GM21526 (cell line): ENCODE measurements around the gene APOO.
"Not testable (repeated sequence)": the region's sequence is repeated elsewhere in the genome, so short reads cannot be mapped to it uniquely, and the experiment has no call there.

Experiments
- ATAC-seq: cut with Tn5 transposase; IDR thresholded peaks from one replicate; pipeline ENCODE4 v1.9.1; 2021; ENCODE audit warnings: moderate library complexity; ENCODE audit not compliant: unreplicated experiment, low FRiP score

Gene APOO

DNA sequence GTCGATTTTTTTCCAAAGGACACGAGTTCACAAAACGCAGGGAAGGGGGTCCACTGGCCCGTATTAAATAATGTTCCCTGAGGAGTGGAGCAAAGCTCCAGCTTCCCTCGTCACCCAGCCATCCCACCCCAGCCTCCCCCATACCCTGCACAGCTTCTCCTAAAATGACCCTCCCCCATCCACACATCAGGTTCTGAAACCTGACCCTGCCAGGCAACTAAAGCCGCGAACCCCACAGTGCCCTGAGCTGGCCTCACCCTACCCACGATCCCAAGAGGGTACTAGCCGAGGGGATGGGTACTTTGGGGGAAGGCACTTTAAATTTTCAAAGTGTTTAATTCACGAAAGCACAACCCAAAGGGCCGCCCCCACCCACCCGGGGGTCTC is 634 bp downstream of the APOO start:
- ATAC-seq = peak; percentile 2

DNA sequence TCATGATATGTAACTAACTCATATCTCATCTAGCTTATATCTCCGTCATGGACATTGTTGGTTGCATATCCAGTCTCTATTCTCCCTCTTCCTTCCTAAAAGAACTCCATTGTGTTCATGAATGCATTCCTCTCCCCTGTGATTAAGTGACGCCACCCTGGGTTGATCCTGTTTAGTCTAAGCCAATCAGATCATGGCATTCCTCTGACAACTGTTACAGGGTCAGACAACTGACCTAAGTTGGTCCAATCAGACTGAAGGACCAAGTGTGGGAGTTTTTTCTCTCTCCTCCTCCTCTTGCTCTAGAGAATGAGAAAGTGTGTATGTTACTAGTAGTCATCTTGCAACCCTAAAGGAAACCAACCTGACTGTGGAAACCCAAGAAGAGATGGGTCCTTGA is 3.6 kb downstream of the APOO start:
- no peak for ATAC-seq

DNA sequence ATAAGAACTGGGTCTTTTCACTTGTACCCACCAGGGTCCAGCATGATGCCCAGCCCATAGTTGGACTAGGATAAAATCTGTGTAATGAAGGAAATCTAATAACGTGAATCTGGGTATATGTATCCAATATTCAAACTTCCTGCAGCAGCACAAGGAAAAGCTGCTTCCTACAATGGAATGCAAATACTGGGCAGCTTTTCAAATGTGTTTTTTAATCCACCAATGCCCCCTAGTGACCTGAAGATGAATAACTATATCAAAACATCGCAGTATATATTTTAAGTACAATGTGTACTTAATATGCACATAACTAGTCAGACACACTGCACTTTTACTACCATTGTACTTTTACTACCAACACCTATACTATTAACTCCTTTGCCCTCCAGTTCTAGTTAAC is 5.3 kb downstream of the APOO start:
- ATAC-seq = no peak

DNA sequence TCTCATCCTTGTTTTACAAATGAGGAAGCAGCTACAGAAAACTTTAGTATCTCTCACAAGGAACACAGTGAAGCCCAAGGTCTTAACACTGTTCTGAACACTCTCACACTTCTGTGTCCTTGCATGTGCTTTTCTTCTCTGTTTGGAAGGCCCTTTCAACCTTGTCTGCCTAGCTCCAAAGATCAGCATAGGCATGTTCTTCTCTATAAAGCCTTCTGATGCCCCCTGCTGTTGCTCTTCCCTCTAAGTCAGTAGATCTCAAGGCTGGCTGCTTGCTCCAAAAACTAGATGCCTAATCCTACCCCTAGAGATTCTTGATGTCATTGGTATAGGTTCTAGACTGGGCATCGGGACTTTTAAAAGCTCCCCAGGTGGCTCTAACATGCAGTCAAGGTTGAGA is 5.9 kb downstream of the APOO start:
- no peak for ATAC-seq

DNA sequence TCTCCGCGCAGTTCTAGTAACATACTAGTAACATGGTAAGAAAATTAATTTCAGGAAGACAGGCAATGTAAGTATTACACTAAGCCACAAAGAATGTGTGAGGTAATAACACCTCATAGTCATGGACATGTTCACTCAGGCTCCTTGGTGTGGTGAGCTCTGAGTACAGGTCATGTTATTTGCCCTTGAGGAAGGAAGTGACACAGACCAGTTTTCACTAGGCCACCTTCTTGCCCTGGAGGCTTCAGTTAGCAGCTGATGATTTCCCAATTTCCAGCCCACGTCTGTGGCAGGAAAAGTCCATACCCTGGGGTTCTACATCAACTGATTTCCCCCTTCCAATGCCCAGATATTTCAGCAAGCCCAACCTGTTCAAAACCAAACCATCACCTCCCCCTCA is 6.7 kb downstream of the APOO start:
- no peak for ATAC-seq

DNA sequence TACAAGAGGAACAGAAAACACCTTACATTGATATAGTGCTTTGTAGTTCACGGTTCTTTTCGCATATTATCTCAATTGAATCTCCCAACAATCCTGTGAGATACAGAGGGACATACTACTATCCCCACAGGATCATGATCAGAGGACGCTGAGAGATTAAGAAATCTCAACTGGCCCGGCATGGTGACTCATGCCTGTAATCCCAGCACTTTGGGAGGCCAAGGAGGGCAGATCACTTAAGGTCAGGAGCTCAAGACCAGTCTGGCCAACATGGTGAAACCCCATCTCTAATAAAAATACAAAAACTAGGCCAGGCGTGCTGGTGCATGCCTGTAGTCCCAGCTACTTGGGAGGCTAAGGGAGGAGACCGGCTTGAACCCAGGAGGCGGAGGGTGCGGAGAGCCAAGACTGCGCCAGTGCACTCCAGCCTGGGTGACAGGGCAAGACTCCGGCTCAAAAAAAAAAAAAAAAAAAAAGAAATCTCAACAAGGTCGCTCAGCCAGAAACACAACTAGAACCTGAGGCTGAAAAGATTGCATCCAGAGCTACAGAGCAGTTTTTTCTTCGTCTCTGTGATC is 7.4 kb downstream of the APOO start:
- no peak for ATAC-seq

DNA sequence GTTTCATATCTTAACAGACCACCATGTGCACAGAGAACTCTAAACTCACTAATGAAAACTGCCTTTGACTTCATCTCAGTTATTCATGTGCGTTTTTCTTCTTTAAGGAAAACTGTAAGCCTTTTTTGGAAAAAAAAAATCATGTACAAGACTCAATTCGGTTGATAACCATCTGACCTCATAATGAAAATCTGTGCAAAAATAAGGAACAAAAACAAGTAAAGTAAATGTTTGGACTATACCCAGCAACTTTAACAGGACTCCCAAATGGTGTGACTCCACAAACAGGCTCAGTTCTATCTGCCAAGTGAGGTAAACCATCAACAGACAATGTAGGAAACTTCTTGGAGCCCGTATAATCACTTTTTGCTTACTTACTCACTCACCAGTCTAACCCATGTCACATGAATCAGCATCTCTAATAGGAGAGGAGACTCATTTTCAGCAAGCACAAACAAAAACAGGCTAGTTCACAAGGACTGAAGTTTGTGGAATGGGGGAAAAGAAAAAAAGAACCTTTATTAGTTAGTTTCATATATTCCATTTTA is 9.3 kb downstream of the APOO start:
- no peak for ATAC-seq

DNA sequence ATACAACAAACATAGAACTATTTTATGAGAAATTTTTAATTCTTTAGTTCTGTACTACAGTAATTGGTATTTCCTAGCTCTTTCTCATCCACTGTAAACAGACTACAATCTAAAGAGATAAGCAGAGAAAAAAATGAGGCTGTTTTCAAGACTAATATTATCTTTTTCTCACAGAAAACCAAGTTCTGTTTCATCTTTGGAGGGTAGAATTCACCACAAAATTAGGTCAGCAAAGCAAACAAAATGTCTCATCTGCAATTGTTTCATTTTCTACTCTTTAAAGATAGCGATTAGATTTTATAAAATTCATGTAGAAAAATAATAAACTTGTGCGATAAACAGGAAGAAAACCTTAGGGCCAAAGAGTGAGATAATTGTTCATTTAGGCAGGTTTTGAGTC is 10.8 kb downstream of the APOO start:
- no peak for ATAC-seq

DNA sequence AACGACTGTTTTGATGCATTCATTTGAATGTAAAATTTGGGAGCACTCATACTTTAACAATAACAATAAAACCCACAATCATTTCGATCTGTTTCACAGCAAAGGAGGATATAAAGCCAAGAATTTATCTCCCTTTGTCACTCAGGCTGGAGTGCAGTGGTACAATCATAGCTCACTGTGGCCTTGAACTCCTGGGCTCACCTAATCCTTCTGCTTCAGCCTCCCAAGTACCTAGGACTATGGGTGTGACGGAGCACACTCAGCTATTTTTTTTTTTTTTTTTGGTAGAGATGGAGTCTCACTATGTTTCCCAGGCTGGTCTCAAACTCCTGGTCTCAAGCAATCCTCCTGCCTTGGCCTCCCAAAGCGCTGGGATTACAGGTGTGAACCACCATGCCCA is 11.2 kb downstream of the APOO start:
- ATAC-seq = not testable (repeated sequence)

DNA sequence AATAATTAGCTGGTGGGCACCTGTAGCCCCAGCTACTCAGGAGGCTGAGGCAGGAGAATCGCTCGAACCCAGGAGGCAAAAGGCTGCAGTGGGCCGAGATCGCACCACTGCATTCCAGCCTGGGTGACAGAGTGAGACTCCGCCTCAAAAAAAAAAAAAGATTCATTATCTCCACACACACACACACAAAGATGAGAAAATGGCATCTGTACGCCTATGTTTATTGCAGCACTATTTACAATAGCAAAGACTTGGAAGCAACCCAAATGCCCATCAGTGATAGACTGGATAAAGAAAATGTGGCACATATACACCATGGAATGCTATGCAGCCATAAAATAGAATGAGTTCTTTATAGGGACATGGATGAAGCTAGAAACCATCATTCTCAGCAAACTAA is 12.7 kb downstream of the APOO start:
- ATAC-seq = not testable (repeated sequence)

DNA sequence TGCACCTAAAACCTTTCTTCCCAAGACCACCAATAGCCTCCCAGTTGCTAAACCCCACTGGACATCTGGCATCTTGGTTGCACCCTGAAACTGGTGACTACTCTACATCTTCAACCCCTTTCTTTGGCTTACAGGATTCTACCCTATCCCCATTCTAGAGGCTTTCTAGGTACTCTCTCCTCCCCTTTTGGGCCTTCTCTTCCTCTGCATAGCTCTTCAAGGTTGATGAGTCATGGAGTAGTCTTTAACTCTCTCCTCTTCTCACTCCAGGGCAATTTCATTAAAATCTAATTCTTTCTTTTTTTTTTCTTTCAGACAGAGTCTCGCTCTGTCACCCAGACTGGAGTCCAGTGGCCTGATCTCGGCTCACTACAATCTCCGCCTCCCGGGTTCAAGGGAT is 16.8 kb downstream of the APOO start:
- no peak for ATAC-seq

DNA sequence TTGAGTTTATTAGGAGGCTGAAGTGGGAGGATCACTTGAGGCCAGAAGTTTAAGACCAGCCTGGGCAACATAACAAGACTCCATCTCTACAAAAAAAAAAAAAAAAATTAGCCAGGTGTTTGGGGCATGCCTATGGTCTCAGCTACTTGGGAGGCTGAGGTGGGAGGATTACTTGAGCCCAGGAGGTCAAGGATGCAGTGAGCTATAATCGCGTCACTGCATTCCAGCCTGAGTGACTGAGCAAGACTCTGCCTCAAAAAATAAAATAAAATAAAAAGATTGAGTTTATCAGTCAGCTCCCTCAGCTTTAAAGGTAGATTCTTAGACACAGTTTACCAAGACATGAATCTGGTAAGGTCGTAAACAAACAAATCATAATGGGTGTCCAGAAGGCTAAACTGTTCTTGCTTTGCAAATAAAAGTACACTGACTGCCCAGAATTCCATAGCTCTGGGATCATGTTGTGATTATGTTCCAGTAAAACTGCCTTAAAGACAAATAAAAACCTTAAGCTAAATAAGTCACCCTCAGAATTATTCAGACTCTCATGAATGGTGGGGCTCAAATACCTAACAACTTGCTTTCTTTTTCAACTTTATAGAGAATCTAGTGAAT is 18.7 kb downstream of the APOO start:
- ATAC-seq = no peak

DNA sequence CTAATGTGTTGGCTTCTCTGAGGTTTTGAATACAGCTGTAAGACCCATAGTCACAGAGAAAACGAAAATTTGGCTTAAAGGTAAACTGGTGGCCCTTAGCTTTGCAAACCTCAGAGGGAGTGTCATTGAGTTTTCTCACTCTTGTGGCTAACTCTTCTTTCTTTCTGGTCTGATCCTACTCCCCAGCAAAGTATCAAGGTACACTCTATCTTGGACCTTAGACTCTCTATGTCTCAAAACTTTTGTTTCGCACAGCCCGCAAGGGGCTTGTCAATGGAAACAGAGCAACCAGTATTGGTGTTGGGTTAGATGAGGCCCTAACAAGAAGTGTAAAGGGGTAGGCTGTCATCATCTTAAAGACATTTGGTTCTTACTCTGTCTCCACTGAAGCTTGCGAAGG is 19.8 kb downstream of the APOO start:
- no peak for ATAC-seq

DNA sequence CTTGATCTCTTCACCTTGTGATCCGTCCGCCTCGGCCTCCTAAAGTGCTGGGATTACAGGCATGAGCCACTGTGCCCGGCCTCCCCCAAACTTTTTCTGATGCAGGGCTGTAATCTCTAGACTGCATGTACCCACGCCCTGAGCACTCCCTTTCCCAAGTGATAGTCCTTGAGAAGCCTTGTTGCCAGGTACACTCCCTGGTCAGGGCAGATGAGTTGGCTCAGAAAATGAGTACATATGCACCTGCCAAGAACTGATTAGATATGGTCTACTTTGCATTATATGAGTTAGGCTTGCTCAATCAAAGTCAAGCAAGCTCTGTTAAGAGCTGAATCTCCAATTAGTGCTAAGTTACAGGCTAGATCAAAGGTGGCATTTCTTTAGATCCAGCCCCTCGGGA is 20.3 kb downstream of the APOO start:
- no peak for ATAC-seq

DNA sequence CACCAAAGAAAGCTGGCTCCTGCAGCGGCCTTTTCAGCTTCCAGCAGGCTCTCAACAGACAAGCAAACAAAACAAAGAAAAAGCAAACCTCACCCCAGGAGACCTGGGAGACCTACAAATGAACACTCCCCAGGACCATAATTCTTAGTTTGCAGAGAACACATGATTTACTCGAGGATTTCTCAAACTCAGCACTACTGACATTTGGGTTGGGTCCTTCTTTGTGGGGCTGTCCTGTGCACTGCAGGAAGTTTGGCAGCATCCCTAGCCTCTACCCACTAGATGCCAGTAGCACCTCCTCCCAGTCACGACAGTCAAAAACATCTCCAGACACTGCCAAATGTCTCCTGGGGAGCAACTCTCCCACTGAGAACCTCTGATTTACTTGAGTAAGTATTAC is 21.9 kb downstream of the APOO start:
- ATAC-seq = no peak

DNA sequence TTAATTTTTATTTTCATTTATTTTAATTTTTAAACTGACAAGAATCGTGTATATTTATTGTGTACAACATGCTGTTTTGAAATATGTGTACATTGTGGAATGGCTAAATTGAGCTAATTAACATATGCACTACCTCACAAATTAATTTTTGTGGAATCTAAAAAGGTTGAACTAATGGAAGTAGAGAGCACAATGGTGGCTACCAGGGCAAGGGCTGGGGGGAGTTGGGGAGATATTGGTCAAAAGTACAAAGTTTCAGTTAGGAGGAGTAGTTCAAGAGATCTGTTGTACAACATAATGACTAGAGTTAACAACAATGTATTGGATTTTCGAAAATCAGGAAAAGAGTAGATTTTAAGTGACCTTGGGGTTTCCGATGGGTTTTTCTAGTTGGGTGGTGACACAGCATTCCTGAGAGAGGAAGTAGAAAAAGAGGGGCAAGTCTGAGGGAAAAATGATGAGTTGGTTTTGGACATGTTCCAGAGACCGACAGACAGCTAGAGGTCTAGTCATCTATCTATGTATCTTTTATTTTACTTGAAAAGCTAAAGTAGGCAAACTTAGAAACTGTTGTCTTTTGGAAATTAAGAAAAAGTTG is 23.2 kb downstream of the APOO start:
- ATAC-seq = no peak

DNA sequence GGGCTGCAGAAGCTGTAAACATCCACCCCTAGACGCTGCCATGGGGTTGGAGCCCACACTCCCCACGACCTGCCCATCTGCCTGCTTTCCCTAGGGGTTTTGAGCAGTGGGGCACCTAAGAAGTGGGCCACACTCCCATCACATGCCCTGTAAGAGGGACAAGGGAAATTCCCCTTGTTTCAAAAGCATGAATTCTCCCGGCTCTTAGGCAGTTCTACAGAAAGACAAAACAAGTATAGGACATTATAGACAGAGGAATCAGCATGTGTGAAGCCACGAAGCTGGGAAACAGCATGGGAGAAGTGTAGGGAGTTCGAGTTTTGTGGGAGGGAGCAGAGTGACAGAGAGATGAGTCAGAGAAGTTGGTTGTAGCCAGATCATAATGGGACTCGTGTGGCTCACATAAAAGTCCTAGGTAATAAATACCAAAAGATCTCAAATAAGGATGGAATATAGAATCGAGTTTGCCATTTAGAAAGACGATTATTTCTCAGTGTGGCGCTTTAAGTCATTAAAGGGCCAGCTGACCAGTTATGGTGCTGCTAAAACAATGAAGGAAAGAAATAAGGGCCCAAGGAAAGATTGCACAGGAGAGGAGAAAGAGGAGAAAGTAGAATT is 23.9 kb downstream of the APOO start:
- ATAC-seq = no peak

DNA sequence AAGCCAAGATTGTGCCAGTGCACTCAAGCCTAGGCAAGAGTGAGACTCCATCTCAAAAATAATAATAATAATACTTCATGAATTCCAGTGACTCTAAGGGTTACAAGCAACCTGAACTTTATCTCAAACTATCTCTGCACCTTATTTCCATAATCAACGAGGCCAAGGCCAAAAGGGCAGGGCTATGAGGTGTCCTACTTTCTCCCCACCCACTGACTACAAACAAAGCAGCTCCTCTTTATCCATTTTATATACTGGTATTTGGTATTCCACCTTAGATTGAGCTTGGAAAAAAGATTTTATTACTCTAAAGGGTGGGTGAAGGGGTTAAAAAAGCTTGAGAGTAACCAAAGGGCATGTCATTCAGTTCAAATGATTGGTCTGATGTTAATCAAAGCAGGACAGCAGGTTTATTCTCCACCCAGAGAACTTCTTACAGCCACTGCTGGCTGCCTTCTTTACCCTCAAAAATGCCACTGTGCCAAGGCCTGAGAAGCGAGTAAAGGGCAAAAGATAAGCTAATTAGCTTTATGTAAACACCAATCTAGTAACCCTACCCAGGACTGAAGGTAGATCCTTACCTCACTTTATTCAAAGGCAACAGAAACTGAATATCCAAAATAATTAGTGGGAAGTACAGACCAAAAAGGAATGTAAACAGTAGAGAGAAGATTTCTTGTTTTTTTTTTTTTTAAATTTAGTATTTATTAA is 28.2 kb downstream of the APOO start:
- no peak for ATAC-seq

DNA sequence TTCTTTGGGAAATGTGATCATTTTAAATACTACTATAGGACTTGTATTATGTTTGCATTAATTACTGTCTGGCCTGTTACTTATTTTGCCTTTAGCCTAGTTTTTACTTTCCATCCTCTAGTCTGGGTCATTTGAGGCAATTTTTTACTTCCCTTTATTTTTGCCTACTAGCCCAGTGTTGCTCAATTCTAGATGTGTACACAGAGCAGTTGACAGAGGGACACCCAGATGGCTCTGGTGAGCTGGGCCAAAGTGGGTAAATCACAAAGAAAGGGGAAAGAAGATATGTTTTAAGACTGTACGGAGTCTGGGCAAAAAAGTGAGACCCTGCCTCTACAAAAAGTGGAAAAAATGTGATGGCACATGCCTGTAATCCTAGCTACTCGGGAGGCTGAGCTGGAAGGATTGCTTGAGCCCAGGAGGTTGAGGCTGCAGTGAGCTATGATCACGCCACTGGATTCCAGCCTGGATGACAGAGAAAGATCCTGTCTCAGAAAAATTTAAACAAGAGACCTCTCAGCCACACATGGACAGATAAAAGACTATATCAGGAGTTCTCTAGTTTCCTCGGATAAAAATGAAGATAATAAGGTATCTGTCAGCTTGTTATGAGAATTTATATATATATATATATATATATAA is 35.7 kb downstream of the APOO start:
- no peak for ATAC-seq

DNA sequence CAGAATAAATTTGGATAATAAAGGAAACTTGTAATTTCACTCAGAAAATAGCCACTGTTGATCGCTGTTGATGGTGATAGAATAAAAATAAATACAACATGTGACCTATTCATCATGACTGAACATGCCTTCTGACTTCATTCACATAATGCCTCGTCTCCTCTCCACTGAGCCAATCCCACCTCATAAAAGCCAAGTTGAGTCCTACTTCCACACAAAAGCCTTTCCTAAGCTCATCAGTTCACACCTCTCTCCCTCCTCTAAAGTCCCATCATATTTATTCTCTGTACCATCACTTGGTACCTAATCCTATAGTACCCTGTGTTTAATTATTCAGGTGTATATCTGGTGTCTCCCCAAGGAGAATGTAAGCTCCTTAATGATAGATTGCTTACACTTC is 37.7 kb downstream of the APOO start:
- no peak for ATAC-seq
